ENCODE data around the gene SPG7. TPM values are rescaled to one million over a fixed set of nuclear protein-coding genes. Genes with fewer than 3 reads are reported as not detected.

The SPG7 gene
- total RNA-seq, 4 donors from 2014 or later: 58.8 to 94.3 (median 83.3) TPM

DNA sequence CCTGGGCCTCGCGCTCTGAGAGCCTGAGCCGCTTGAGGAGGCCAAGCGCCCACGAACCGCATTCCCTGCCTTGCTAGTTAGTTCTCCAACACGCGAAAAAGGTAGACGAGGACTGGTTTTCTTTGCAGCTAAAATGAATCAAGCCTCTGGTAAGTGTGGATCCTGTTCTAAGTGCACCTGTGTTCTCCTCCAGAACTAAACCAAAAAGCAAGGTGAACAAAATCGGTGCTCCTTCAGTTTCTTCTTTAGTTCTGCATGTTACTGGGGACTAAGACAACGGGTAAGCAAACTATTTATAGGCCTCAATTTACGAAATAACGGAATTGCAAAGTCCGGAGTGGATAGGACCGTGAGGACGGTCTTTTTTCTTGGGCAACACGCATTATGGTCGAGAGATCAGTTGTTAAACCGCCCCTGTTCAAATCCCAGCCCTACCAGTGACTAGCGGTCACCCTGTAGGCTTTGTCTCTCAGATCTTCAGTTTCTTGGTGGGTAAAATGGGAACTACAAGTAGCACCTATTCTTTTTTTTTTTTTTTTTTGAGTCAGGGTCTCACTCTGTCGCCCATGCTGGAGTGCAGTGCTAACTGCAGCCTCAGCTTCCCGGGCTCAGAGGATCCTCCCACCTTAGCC, 16.8 kb upstream of the SPG7 start:
- no peak for DNase-seq (ENCODE audit: extremely low spot score)
- H3K9me3 ChIP-seq: no peaks in the 10 kb centered on the region
- 3% methylated on average over 22 of the region's 22 CpGs for WGBS
- peak overlapping the region; percentile 95 to 100 (median 98) for H3K27ac ChIP-seq (replicated peaks in 1 of 4)
- H3K4me3 ChIP-seq: peak overlapping the region; percentile 75 to 98 (median 86)
- no peaks in the 10 kb centered on the region for H3K27me3 ChIP-seq
- intact Hi-C loops (cut with DNase I): loop anchor here (5.0 kb wide), 1 partner anchor 159 kb away; no protein-coding TSS in a partner anchor
- peaks cover 0 to 7% (median 0%) of the 10 kb centered on the region in 4 donors for H3K36me3 ChIP-seq
- TF ChIP-seq POLR2A (IDR thresholded peaks at IDR 0.05; ENCODE audit: low read depth) (no peak), EP300 (IDR thresholded peaks at IDR 0.05) (no peak), POLR2AphosphoS5 (IDR thresholded peaks at IDR 0.05) (no peak)
- TF ChIP-seq, protein P1, sequence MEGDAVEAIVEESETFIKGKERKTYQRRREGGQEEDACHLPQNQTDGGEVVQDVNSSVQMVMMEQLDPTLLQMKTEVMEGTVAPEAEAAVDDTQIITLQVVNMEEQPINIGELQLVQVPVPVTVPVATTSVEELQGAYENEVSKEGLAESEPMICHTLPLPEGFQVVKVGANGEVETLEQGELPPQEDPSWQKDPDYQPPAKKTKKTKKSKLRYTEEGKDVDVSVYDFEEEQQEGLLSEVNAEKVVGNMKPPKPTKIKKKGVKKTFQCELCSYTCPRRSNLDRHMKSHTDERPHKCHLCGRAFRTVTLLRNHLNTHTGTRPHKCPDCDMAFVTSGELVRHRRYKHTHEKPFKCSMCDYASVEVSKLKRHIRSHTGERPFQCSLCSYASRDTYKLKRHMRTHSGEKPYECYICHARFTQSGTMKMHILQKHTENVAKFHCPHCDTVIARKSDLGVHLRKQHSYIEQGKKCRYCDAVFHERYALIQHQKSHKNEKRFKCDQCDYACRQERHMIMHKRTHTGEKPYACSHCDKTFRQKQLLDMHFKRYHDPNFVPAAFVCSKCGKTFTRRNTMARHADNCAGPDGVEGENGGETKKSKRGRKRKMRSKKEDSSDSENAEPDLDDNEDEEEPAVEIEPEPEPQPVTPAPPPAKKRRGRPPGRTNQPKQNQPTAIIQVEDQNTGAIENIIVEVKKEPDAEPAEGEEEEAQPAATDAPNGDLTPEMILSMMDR (IDR thresholded peaks at IDR 0.05): peak in 2 of 3 experiments; percentile 20 to 22
- peaks cover 35 to 47% (median 43%) of the 10 kb centered on the region in 4 donors for H3K4me1 ChIP-seq

DNA sequence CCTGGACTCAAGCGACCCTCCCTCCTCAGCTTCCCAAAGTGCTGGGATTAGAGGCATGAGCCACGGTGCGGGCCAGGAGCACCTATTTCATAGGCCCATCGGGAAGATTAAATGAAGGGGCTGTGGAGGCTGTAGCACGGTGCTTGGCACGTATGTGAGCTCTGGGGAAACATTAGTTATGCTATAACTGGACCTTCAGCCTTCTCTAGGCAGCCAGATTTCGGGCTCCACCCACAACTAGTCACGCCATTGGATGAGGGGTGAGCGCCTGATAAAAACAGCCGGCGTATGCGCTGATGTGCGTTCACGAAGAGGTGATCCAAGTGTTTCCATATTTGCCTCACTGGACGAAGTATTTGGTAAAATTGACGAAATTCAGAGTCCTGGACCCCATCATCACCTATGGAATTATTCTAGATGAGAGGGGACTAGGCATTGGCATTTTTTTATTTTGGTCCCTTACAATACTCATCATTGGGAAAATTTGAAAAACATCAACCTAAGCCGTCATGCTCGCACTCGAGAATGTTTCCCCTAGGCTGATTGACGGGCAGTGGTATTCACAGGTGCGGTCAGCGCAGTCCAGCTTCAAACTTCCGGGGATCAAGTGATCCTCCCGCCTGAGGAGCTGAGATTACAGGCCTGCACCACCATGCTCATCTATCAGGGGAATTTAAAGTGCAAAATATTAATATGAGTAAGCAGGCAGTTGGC, 16.1 kb upstream of the SPG7 start:
- TF ChIP-seq, protein P1 (IDR thresholded peaks at IDR 0.05): no peak
- TF ChIP-seq EP300 (IDR thresholded peaks at IDR 0.05) (no peak), POLR2A (IDR thresholded peaks at IDR 0.05; ENCODE audit: low read depth) (no peak), POLR2AphosphoS5 (IDR thresholded peaks at IDR 0.05) (no peak)
- Histone ChIP-seq H3K27ac (replicated peaks in 1 of 4) (peak overlapping the region; percentile 95 to 100 (median 98)), H3K27me3 (no peaks in the 10 kb centered on the region), H3K4me3 (peak overlapping the region; percentile 75 to 98 (median 86)), H3K9me3 (no peaks in the 10 kb centered on the region), H3K4me1 (peaks cover 29 to 40% (median 35%) of the 10 kb centered on the region in 4 donors), H3K36me3 (peaks cover 0 to 7% (median 0%) of the 10 kb centered on the region in 4 donors)
- DNase-seq (ENCODE audit: extremely low spot score): no peak
- WGBS: 82% methylated on average over 24 of the region's 24 CpGs
- intact Hi-C loops (cut with DNase I): loop anchor here (5.0 kb wide), 1 partner anchor 160 kb away; no protein-coding TSS in a partner anchor

DNA sequence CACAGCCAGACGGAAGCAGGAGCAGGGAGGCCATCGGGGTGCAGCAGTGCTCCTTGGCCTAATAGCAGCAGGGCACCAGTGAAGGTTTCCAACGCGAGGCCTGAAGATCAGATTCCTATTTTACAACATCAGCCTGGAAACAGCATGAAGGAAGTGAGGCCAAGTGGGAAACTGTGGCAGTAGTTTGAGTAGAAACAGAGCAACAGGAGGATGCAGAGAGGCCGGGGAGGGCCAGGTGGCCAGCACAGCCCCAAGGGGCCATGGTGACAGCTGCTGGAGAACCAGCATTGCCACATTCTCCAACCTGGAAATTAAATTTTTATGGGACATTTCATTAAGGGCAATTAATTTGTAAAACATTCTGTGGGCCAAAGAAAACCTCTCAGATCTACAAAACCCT, 14.4 kb upstream of the SPG7 start:
- DNase-seq (ENCODE audit: extremely low spot score): no peak
- no peak overlapping the region for H3K4me3 ChIP-seq
- H3K4me1 ChIP-seq: peaks cover 14 to 24% (median 18%) of the 10 kb centered on the region in 4 donors
- H3K27me3 ChIP-seq: no peaks in the 10 kb centered on the region
- peaks cover 0 to 9% (median under 1%) of the 10 kb centered on the region in 4 donors for H3K36me3 ChIP-seq
- no peaks in the 10 kb centered on the region for H3K9me3 ChIP-seq
- intact Hi-C loops (cut with DNase I): loop anchor here (5.0 kb wide), 1 partner anchor 161 kb away; no protein-coding TSS in a partner anchor
- 77% methylated on average over 5 of the region's 5 CpGs for WGBS
- H3K27ac ChIP-seq (replicated peaks in 1 of 4): no peak overlapping the region
- TF ChIP-seq, protein P1 (IDR thresholded peaks at IDR 0.05): no peak
- TF ChIP-seq POLR2A (IDR thresholded peaks at IDR 0.05; ENCODE audit: low read depth) (no peak), POLR2AphosphoS5 (IDR thresholded peaks at IDR 0.05) (no peak), EP300 (IDR thresholded peaks at IDR 0.05) (no peak)

DNA sequence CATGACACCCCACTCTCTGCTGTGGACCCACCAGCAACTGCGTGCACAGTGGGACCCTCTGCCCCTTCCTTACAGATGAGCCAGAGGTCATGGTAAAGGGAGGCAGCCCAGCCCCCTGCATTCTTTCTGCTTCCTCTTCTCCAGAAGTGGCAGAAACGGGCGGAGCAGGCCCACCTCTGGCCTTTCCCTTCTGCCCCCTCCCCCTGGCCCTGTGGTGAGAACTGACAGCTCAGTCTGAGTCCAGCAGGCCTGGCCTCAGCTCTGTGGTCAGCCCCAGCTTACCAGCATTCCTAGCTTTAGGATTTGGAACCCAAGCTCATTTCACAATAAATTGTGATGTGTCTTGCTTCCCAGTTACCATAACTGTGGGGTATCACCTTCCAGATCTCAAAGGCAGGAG, 13.1 kb upstream of the SPG7 start:
- TF ChIP-seq POLR2AphosphoS5 (IDR thresholded peaks at IDR 0.05) (no peak), POLR2A (IDR thresholded peaks at IDR 0.05; ENCODE audit: low read depth) (no peak), EP300 (IDR thresholded peaks at IDR 0.05) (no peak)
- TF ChIP-seq, protein P1 (IDR thresholded peaks at IDR 0.05): no peak
- WGBS: 54% methylated on average over 3 of the region's 3 CpGs
- Histone ChIP-seq H3K27me3 (no peaks in the 10 kb centered on the region), H3K27ac (replicated peaks in 1 of 4) (no peak overlapping the region), H3K4me3 (no peak overlapping the region), H3K4me1 (peaks cover 11 to 20% (median 16%) of the 10 kb centered on the region in 4 donors), H3K36me3 (peaks cover 0 to 14% (median 2%) of the 10 kb centered on the region in 4 donors), H3K9me3 (no peaks in the 10 kb centered on the region)
- no peak for DNase-seq (ENCODE audit: extremely low spot score)
- intact Hi-C loops (cut with DNase I): no loop called here
